SK-N-MC (cell line): ENCODE measurements around the gene DHX34.

Experiments
- DNase-seq: peaks from one replicate; pipeline ENCODE4 v3.0.0-alpha.2; 2011; ENCODE audit warnings: low read depth, low spot score
- H3K27ac ChIP-seq: fragments of 200-600 bp; sonication (generic); 2 replicates; pipeline ENCODE4 v1.5.1; 2016; ENCODE audit warnings: mixed run types
- H3K36me3 ChIP-seq: fragments of 200-600 bp; sonication (generic); 2 replicates; pipeline ENCODE4 v1.6.1; 2017; ENCODE audit warnings: antibody characterized with exemption, low read length, mixed read lengths; ENCODE audit not compliant: insufficient read depth
- H3K4me3 ChIP-seq: fragments of 200-600 bp; sonication (generic); 2 replicates; pipeline ENCODE4 v1.5.1; 2016
- H3K9ac ChIP-seq: fragments of 200-600 bp; sonication (generic); 2 replicates; pipeline ENCODE4 v1.8.0; 2017; ENCODE audit warnings: mixed run types, mixed read lengths; ENCODE audit not compliant: insufficient read length
- H3K9me3 ChIP-seq: fragments of 200-600 bp; sonication (generic); 2 replicates; pipeline ENCODE4 v1.6.1; 2017; ENCODE audit warnings: low read depth, mild to moderate bottlenecking, antibody characterized with exemption, low read length, moderate library complexity, mixed read lengths
- EZH2 ChIP-seq: fragments of 200-600 bp; sonication (generic); IDR thresholded peaks from one replicate; pipeline ENCODE4 v1.6.1; 2017; ENCODE audit warnings: antibody characterized with exemption
- FOXP2 ChIP-seq: optimal IDR thresholded peaks from 2 replicates; pipeline ENCODE3; 2011; ENCODE audit warnings: mild to moderate bottlenecking, moderate library complexity; ENCODE audit not compliant: insufficient read depth; ENCODE audit errors: extremely low read length, control extremely low read depth
- POLR2AphosphoS5 ChIP-seq: IDR thresholded peaks from 2 replicates; pipeline ENCODE4 v1.6.1; 2012; ENCODE audit warnings: mild to moderate bottlenecking, low read depth, low read length, borderline replicate concordance

Gene DHX34

GRCh38 chr19:47422417-47423163 is 73.5 kb downstream of the DHX34 start:
- no peak for DNase-seq
- Histone ChIP-seq H3K9ac (no peak overlapping the region), H3K4me3 (no peak overlapping the region), H3K36me3 (no peaks in the 10 kb centered on the region), H3K9me3 (no peaks in the 10 kb centered on the region), H3K27ac (no peak overlapping the region)
- no peak for TF ChIP-seq POLR2AphosphoS5
- no peak for TF ChIP-seq EZH2
- no peak for TF ChIP-seq FOXP2

GRCh38 chr19:47423203-47423882 is 74.2 kb downstream of the DHX34 start:
- TF ChIP-seq POLR2AphosphoS5 (no peak), FOXP2 (no peak), EZH2 (no peak)
- Histone ChIP-seq H3K9me3 (no peaks in the 10 kb centered on the region), H3K4me3 (no peak overlapping the region), H3K27ac (no peak overlapping the region), H3K9ac (no peak overlapping the region), H3K36me3 (no peaks in the 10 kb centered on the region)
- no peak for DNase-seq

- Histone ChIP-seq H3K36me3 (no peaks in the 10 kb centered on the region), H3K9ac (no peak overlapping the region), H3K4me3 (peak overlapping the region; percentile 79), H3K9me3 (no peaks in the 10 kb centered on the region), H3K27ac (peak overlapping the region; percentile 43)
- TF ChIP-seq EZH2 (no peak), FOXP2 (no peak), POLR2AphosphoS5 (no peak)
- no peak for DNase-seq
These were observed 78.4 kb downstream of the DHX34 start for GRCh38 chr19:47427241-47428176.

- DNase-seq = peak; percentile 93
- Histone ChIP-seq H3K4me3 (peak overlapping the region; percentile 79), H3K9ac (peak overlapping the region; percentile 49), H3K36me3 (no peaks in the 10 kb centered on the region), H3K27ac (no peak overlapping the region; the same call in 1 of the 2 replicates), H3K9me3 (no peaks in the 10 kb centered on the region)
- TF ChIP-seq EZH2 (no peak), FOXP2 (peak; percentile 78)
These were observed 79.2 kb downstream of the DHX34 start for GRCh38 chr19:47428177-47428894.

GRCh38 chr19:47429140-47429793 is 80.2 kb downstream of the DHX34 start:
- no peak overlapping the region for H3K27ac ChIP-seq
- H3K4me3 ChIP-seq = peak overlapping the region; percentile 79
- TF ChIP-seq EZH2 (no peak), FOXP2 (no peak), POLR2AphosphoS5 (no peak)
- no peak for DNase-seq
- H3K36me3 ChIP-seq = no peaks in the 10 kb centered on the region
- no peaks in the 10 kb centered on the region for H3K9me3 ChIP-seq
- H3K9ac ChIP-seq = no peak overlapping the region

GRCh38 chr19:47430041-47430802 is 81.1 kb downstream of the DHX34 start:
- Histone ChIP-seq H3K9me3 (no peaks in the 10 kb centered on the region), H3K4me3 (no peak overlapping the region), H3K36me3 (no peaks in the 10 kb centered on the region), H3K9ac (no peak overlapping the region), H3K27ac (no peak overlapping the region)
- no peak for DNase-seq
- TF ChIP-seq POLR2AphosphoS5 = no peak
- no peak for TF ChIP-seq EZH2

GRCh38 chr19:47432091-47432490 is 83.0 kb downstream of the DHX34 start:
- Histone ChIP-seq H3K4me3 (no peak overlapping the region), H3K9me3 (no peaks in the 10 kb centered on the region), H3K36me3 (no peaks in the 10 kb centered on the region), H3K27ac (no peak overlapping the region), H3K9ac (no peak overlapping the region)
- DNase-seq = no peak
- no peak for TF ChIP-seq POLR2AphosphoS5
- no peak for TF ChIP-seq EZH2
- no peak for TF ChIP-seq FOXP2
